ENCODE results near the gene RAB23.

Gene RAB23

DNA sequence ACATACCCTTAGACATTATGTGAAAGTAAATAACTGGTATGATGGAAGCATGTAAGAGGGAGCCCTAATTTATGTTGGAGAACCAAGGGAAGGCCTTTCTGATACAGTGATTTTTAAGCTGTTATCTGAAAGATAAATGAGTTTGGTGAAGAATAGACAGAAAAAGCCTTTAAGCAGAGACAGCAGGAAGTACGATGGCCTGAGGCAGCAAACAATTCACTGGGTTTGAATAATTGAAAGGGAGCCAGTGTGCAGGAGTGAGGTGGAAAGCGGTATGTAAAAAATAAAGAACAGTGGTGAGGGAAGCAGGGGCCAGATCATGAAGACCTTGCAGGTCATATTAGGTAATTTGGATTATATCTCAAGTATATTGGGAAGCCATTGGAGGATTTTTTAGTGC is 4.1 kb upstream of the RAB23 start:
- no peak for DNase-seq

DNA sequence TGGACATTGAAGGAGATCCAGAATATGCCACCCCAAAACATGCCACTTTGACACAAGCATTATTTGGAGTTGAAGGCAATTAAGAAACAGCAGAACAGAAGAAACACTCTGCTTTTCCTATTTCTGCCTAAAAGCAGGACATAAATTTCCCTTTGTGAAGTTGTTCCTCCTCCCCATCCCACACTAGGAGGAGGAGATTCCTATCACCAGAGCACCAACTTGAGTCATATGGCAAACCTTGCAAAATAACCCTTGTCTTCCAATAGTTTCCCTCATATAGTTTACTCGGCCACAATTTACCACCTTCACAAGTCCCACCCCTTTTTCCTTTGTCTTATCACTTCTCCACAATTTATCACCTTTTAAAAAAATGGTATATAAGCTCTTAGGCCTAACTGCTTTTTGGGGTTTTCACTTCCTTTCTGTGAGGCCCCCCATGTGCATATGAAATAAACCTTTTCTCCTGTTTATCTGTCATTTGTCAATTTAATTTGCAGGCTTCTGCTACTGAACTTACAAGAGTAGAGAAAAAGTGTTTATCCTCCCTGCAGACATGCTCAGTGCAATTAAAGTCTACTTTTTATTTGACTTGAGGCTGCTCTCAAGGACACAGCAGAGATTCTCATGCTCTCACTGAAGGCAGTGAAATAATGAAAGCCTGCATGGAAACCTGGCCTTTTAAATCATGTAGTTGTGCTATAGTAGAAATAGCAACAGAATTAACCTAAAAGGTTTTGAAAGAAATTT is 2.8 kb upstream of the RAB23 start:
- DNase-seq, result peak; percentile 60

DNA sequence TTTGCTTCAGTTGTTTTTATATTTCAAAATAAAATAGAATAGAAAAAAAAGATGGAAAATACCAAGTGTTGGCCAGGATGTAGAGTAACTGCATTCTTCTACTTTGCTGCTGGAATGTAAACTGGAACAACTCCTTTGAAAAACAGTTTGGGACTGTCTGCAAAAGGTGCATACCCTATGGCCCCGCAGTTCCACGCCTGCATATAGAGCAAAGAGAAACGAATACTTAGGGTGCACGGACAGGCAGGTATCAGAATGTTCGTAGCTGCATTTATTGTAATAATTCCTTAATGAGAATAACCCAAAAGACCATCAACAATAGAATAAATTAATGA is 603 bp upstream of the RAB23 start:
- no peak for DNase-seq

- peak; percentile 72 for DNase-seq
Measured at GRCh38 chr6:57221191-57221935, 744 bp downstream of the RAB23 start.

- no peak for DNase-seq
Measured at GRCh38 chr6:57220083-57220703, 1.9 kb downstream of the RAB23 start.

GRCh38 chr6:57217270-57217669 is 4.8 kb downstream of the RAB23 start:
- no peak for DNase-seq

- no peak for DNase-seq
Measured at GRCh38 chr6:57216235-57217101, 5.6 kb downstream of the RAB23 start.

- no peak for DNase-seq
Measured at GRCh38 chr6:57215260-57215659, 6.8 kb downstream of the RAB23 start.

GRCh38 chr6:57210060-57210459 is 12.0 kb downstream of the RAB23 start:
- DNase-seq, result no peak

- no peak for DNase-seq
Measured at GRCh38 chr6:57209030-57209429, 13.1 kb downstream of the RAB23 start.

- no peak for DNase-seq
Measured at GRCh38 chr6:57207872-57208271, 14.2 kb downstream of the RAB23 start.

- peak; percentile 47 for DNase-seq
Measured at GRCh38 chr6:57207141-57207540, 15.0 kb downstream of the RAB23 start.

DNA sequence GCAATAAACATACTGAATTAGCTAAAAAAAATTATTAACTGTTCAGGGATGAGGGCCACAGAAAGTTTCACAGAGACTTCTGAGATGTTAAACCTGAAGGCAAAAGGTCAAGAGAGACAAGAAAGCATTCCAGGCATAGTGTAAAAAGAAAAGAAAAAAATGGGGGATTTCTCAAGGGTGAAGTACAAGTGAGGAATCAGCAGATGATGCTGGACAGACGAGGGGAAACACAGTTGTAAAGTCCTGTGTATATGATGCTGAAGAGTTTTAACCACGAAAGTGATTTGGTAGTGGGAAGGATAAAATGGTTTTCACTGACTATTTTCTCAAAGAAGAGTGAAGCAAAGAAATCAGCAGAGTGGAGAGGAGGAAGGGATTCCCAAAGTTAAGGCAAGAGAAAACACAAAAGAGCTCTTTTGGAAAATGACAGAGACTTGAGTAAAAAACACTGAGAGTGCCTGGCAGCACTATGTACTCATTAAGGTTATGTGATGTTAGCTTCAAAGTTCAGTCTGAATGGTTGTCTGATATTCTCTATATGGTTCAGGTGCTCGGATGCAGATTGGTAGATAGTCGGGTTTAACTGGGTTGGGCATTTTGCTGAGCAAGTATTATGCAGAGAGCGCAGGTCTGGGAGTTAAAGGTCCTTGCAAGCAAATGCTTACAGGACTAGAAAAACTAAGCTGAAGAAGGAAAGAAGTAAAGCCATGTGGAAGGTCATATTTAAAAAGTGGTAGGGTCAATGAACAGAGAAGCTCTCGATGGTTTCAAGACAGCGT is 16.4 kb downstream of the RAB23 start:
- no peak for DNase-seq

DNA sequence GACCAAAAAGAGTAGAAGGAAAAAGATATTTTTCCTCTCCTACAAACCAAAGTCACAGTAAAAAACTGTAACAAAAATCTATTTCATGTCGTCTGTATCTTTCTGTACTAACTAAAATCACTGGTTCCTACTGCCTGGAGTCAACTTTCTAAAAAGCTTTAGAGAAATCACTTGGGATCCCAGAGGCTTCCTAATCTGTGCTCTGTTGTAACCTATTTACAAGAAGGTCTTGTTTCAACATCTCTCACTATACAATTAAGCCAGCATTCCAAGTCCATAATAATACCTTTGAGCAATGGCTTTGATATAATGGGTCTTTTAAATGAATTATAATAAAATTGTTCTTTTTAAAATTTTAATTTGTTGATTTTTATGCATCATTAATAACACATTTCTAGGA is 20.4 kb downstream of the RAB23 start:
- no peak for DNase-seq

DNA sequence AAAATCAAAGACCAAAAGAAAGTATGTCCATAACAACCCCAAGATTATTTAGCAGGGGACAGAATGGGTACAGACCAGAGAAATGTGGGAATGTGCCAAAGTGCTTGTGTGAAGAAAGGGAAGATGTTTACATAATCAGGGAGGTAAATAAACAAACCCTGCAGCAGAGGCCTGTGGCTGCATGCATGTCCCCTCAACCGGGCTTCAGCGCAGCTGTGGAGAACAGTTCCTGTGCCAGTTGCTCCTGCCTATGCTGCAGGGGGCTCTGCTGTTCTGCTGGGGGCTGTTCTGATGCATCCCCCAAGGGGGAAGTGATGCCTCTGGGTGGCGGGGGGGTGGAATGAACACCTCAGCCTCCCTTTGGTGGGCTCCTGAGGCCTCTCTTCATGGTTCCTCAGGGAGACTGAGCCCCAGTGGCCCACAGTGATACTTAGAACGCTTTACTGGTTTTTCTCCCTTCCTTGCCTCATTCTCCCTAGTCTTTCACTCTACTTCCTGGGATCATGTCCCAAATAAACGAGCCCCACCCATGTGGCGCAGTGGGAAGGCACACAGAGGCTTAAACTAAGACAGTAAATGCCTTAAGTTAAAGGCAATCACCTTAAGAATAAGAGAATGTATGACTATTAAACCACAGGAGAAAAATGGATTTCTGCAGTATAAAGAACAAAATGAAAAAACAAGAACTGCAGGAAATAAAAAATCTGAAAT is 23.0 kb downstream of the RAB23 start:
- DNase-seq, result no peak

GRCh38 chr6:57195457-57195856 is 26.6 kb downstream of the RAB23 start:
- DNase-seq, result no peak

DNA sequence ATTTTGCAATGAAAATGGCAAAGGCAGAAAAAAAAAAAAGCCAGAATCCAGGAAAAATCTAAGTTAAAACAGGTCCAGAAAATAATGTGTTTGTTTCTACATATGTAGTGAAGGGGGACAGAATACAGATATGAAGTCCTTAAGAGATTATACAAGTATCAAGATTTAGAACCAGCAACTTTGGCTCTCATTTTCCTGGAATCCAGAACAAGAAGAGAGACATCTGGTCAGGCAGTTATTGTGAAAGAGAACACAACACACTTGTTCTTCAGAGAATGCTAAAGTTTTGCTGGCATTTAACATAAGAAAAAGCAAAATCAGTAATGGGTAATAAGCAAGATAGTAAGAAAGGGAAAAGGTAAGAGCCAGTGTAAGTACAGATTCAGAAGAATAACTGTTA is 28.9 kb downstream of the RAB23 start:
- DNase-seq, result no peak

GRCh38 chr6:57190140-57190539 is 32.0 kb downstream of the RAB23 start:
- DNase-seq, result peak; percentile 61

GRCh38 chr6:57183336-57183735 is 38.8 kb downstream of the RAB23 start:
- DNase-seq, result peak; percentile 63

GRCh38 chr6:57182017-57182432 is 40.1 kb downstream of the RAB23 start:
- peak; percentile 4 for DNase-seq

DNA sequence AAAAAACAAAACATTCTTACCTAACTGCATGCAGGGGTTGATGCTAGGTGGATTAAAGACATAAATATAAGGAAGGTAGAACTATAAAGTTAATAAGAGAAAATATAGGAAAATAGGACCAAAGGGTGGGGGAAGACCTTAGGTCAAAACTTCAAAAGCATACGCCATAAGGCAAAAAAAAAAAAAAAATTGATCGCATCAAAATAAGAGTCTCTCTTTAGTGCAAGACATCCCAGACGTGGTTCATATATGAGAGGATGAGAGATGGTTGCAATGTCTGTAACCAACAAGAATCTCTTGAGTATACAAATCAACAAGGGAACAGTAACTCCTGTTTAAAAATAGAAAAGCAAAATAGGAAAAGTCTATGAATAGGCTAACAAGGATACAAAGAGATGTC is 41.5 kb downstream of the RAB23 start:
- DNase-seq, result no peak

Measured in fibroblast of skin of right biceps (primary cell).